Gastrocnemius medialis (tissue), 4 donors: ENCODE measurements around the gene CERK. TPM values are rescaled to one million over a fixed set of nuclear protein-coding genes. Genes with fewer than 3 reads are reported as not detected.

Experiments used
- ATAC-seq, 2 donors: fragments of 150-250 bp; one replicate each; pipeline ENCODE4 v1.9.1; 2016
- DNase-seq, 2 donors: peaks; one replicate each; pipeline ENCODE4 v3.0.0-alpha.2; 2019
- H3K27ac ChIP-seq, 4 donors: fragments of 200-600 bp; sonication (generic); 1 replicate in 1 of 4; 2 replicates in 3 of 4; pipeline ENCODE4 v1.5.1; 2016 to 2018; ENCODE audit warnings: mild to moderate bottlenecking in 2 of 4, moderate library complexity in 1 of 4
- H3K27me3 ChIP-seq, 3 donors: fragments of 200-600 bp; sonication (generic) in 2 of 3; 1 replicate in 1 of 3; 2 replicates in 2 of 3; pipeline versions ENCODE4 v1.5.1 to v1.6.0; 2016 to 2019; ENCODE audit warnings: mild to moderate bottlenecking in 1 of 3, moderate library complexity in 1 of 3
- H3K36me3 ChIP-seq, 2 donors: fragments of 200-600 bp; sonication (generic) in 1 of 2; one replicate each; pipeline ENCODE4 v1.5.1; 2017 to 2018
- H3K4me1 ChIP-seq, 2 donors: fragments of 200-600 bp; sonication (generic) in 1 of 2; one replicate each; pipeline ENCODE4 v1.5.1; 2016 to 2017; ENCODE audit warnings: mild to moderate bottlenecking in 2 of 2
- H3K4me3 ChIP-seq, 4 donors: fragments of 200-600 bp; sonication (generic) in 3 of 4; 1 replicate in 1 of 4; 2 replicates in 3 of 4; pipeline ENCODE4 v1.5.1; 2016 to 2019; ENCODE audit warnings: mild to moderate bottlenecking in 2 of 4
- H3K9me3 ChIP-seq, 3 donors: fragments of 200-600 bp; sonication (generic) in 2 of 3; 1 replicate in 1 of 3; 2 replicates in 2 of 3; pipeline ENCODE4 v1.5.1; 2016 to 2019
- CTCF ChIP-seq, 5 experiments: fragments of 450-650 bp in 3 of 5; fragments of 200-600 bp in 2 of 5; sonication (generic) in 2 of 5; IDR thresholded peaks in 4 of 5; conservative IDR thresholded peaks in 1 of 5; 1 replicate in 4 of 5; 2 replicates in 1 of 5; pipeline ENCODE4 v1.5.1; 2016 to 2019; ENCODE audit warnings: antibody characterized with exemption in 5 of 5, mild to moderate bottlenecking in 3 of 5, moderate library complexity in 3 of 5
- POLR2A ChIP-seq, 2 donors: fragments of 450-650 bp; IDR thresholded peaks; one replicate each; pipeline ENCODE4 v1.6.1; 2017; ENCODE audit warnings: antibody characterized with exemption in 2 of 2, mild to moderate bottlenecking in 2 of 2, moderate library complexity in 2 of 2
- in situ Hi-C, 4 donors: fragments of 200-750 bp; cut with MboI; loops; one replicate each; pipeline versions ENCODE4 v1.15.0 to v1.8.0; 2017; ENCODE audit warnings: low sequenced_read_pairs in 4 of 4
- intact Hi-C: fragments of 100-400 bp; cut with DNase I; formaldehyde crosslinking; loops from one replicate; pipeline ENCODE4 v1.15.1; 2023; ENCODE audit warnings: low total_unique reads
- total RNA-seq, 4 donors: library from RNA; depleted of rRNA; stranded (reverse); fragments of >200 nt; gene quantifications; one replicate each; pipeline versions ENCODE4 v1.1.0 to v1.2.3, GENCODE V29; 2016

Gene CERK
- total RNA-seq, 4 donors from 2014 or later: 32.7 to 38.7 (median 34.8) TPM

GRCh38 chr22:46707305-46707704 lies 30.7 kb downstream of the CERK start:
- Histone ChIP-seq H3K27ac (no peak overlapping the region), H3K4me1 (no peaks in the 10 kb centered on the region), H3K4me3 (no peak overlapping the region), H3K27me3 (no peaks in the 10 kb centered on the region), H3K9me3 (no peaks in the 10 kb centered on the region), H3K36me3 (peaks cover 0 to 79% of the 10 kb centered on the region in 2 donors)
- no peak for ATAC-seq
- in situ Hi-C loops: loop anchor here in 1 of 4 donors (25.0 kb wide), 1 partner anchor 145 kb away; no protein-coding TSS in a partner anchor
- no peak for DNase-seq
- intact Hi-C loops: no loop called here
- TF ChIP-seq CTCF (IDR thresholded peaks at IDR 0.05 in 4 of 5, conservative IDR thresholded peaks at IDR 0.05 in 1 of 5) (no peak), POLR2A (IDR thresholded peaks at IDR 0.05) (no peak)

GRCh38 chr22:46706060-46706459 lies 32.0 kb downstream of the CERK start:
- Histone ChIP-seq H3K4me3 (no peak overlapping the region), H3K4me1 (no peaks in the 10 kb centered on the region), H3K9me3 (no peaks in the 10 kb centered on the region), H3K36me3 (peaks cover 0 to 76% of the 10 kb centered on the region in 2 donors), H3K27ac (no peak overlapping the region), H3K27me3 (no peaks in the 10 kb centered on the region)
- no peak for ATAC-seq
- in situ Hi-C loops (loop anchor here in 1 of 4 donors (25.0 kb wide), 1 partner anchor 144 kb away; no protein-coding TSS in a partner anchor), intact Hi-C loops (no loop called here)
- no peak for TF ChIP-seq POLR2A (IDR thresholded peaks at IDR 0.05)
- no peak for TF ChIP-seq CTCF (IDR thresholded peaks at IDR 0.05 in 4 of 5, conservative IDR thresholded peaks at IDR 0.05 in 1 of 5)
- DNase-seq: no peak

GRCh38 chr22:46703996-46704370 lies 34.1 kb downstream of the CERK start:
- no peaks in the 10 kb centered on the region for H3K9me3 ChIP-seq
- TF ChIP-seq CTCF (IDR thresholded peaks at IDR 0.05 in 4 of 5, conservative IDR thresholded peaks at IDR 0.05 in 1 of 5) (no peak), POLR2A (IDR thresholded peaks at IDR 0.05) (no peak)
- in situ Hi-C loops: loop anchor here in 1 of 4 donors (25.0 kb wide), 1 partner anchor 142 kb away; no protein-coding TSS in a partner anchor
- no peak for ATAC-seq
- peaks cover 0 to 74% of the 10 kb centered on the region in 2 donors for H3K36me3 ChIP-seq
- H3K4me3 ChIP-seq: no peak overlapping the region
- intact Hi-C loops: no loop called here
- H3K27ac ChIP-seq: no peak overlapping the region
- no peaks in the 10 kb centered on the region for H3K27me3 ChIP-seq
- H3K4me1 ChIP-seq: no peaks in the 10 kb centered on the region
- no peak for DNase-seq

- Histone ChIP-seq H3K27me3 (no peaks in the 10 kb centered on the region), H3K27ac (no peak overlapping the region), H3K4me1 (no peaks in the 10 kb centered on the region), H3K9me3 (no peaks in the 10 kb centered on the region), H3K4me3 (no peak overlapping the region), H3K36me3 (peaks cover 0 to 74% of the 10 kb centered on the region in 2 donors)
- in situ Hi-C loops: loop anchor here in 1 of 4 donors (25.0 kb wide), 1 partner anchor 141 kb away; no protein-coding TSS in a partner anchor
- TF ChIP-seq POLR2A (IDR thresholded peaks at IDR 0.05) (no peak), CTCF (IDR thresholded peaks at IDR 0.05 in 4 of 5, conservative IDR thresholded peaks at IDR 0.05 in 1 of 5) (no peak)
- DNase-seq: no peak
- intact Hi-C loops: no loop called here
- ATAC-seq: no peak
Observed at GRCh38 chr22:46703171-46703995, 34.7 kb downstream of the CERK start.
